ENCODE measurements around the gene ZNF346. TPM values are rescaled to one million over a fixed set of nuclear protein-coding genes. Genes with fewer than 3 reads are reported as not detected.

ZNF346 gene
- total and polyA plus RNA-seq, 2 of the 13 experiments (the other 11 are each of a cell fraction or from before 2014, with no cell fraction given) = 8.6 to 19.4 TPM

- H3K4me3 ChIP-seq (replicated peaks in 1 of 3; ENCODE audit: insufficient read depth in 1 of 3, low read depth in 2 of 3, low read length in 3 of 3) = no peak overlapping the region
- H3K79me2 ChIP-seq (ENCODE audit: insufficient read depth, low read length) = no peaks in the 10 kb centered on the region
- no peak for TF ChIP-seq NFKBIZ (CRISPR knock-in tag; IDR thresholded peaks at IDR 0.05)
- TF ChIP-seq HOXA7 (CRISPR knock-in tag; IDR thresholded peaks at IDR 0.05) = no peak
- no peak for TF ChIP-seq ZNF331 (CRISPR knock-in tag; IDR thresholded peaks at IDR 0.05)
- H3K9ac ChIP-seq (ENCODE audit: insufficient read depth, low read depth, low read length) = no peak overlapping the region
- no peak overlapping the region for H3K27ac ChIP-seq (ENCODE audit: extremely low read length, insufficient read depth, low read length)
- in situ Hi-C loops (cut with HindIII; ENCODE audit: extremely low pct_ligation_motif_present, low pct_unique_long_range_greater_than_20kb) (no loop called here), intact Hi-C loops (cut with micrococcal nuclease; ENCODE audit: unreplicated experiment) (no loop called here)
- no peaks in the 10 kb centered on the region for H4K20me1 ChIP-seq (ENCODE audit: insufficient read depth, low read length)
- CTCF ChIA-PET (ENCODE audit: low intra/inter-chr PET ratio, low total read pairs) = no interaction called here
- H3K36me3 ChIP-seq (replicated peaks in 1 of 2; ENCODE audit: control insufficient read depth in 1 of 2, insufficient read depth in 2 of 2, low read length in 2 of 2) = no peaks in the 10 kb centered on the region
- 0% methylated on average over 1 of the region's 1 CpG for WGBS (ENCODE audit: low lambda C conversion rate)
- H3K4me2 ChIP-seq (ENCODE audit: low read depth, low read length) = no peak overlapping the region
- POLR2A ChIA-PET = interaction anchor here (0.6 kb wide), 1 partner anchor 126 kb away, joined by 4 read pairs; no protein-coding TSS in a partner anchor
- ATAC-seq (no peak), FAIRE-seq (no peak), DNase-seq (ENCODE audit: low spot score) (no peak)
- H3K4me1 ChIP-seq (ENCODE audit: insufficient read depth, low read length) = no peaks in the 10 kb centered on the region
- no TSS peak for BruUV-seq (replicated peaks)
- no peaks in the 10 kb centered on the region for H3K27me3 ChIP-seq (ENCODE audit: control insufficient read depth in 1 of 2, insufficient read depth in 2 of 2, low read length in 2 of 2)
- no peaks in the 10 kb centered on the region for H3K9me3 ChIP-seq (ENCODE audit: low read length)
- no peak overlapping the region for H2AFZ ChIP-seq (ENCODE audit: low read length)
Measured at GRCh38 chr5:177126771-177127170, 104.3 kb downstream of the ZNF346 start.

- no peaks in the 10 kb centered on the region for H3K79me2 ChIP-seq (ENCODE audit: insufficient read depth, low read length)
- H3K36me3 ChIP-seq (replicated peaks in 1 of 2; ENCODE audit: control insufficient read depth in 1 of 2, insufficient read depth in 2 of 2, low read length in 2 of 2) = no peaks in the 10 kb centered on the region
- no peak overlapping the region for H3K27ac ChIP-seq (ENCODE audit: extremely low read length, insufficient read depth, low read length)
- no peaks in the 10 kb centered on the region for H3K4me1 ChIP-seq (ENCODE audit: insufficient read depth, low read length)
- in situ Hi-C loops (cut with HindIII; ENCODE audit: extremely low pct_ligation_motif_present, low pct_unique_long_range_greater_than_20kb) (no loop called here), intact Hi-C loops (cut with micrococcal nuclease; ENCODE audit: unreplicated experiment) (no loop called here)
- no peak overlapping the region for H3K4me3 ChIP-seq (replicated peaks in 1 of 3; ENCODE audit: insufficient read depth in 1 of 3, low read depth in 2 of 3, low read length in 3 of 3)
- no peaks in the 10 kb centered on the region for H3K27me3 ChIP-seq (ENCODE audit: control insufficient read depth in 1 of 2, insufficient read depth in 2 of 2, low read length in 2 of 2)
- FAIRE-seq (no peak), DNase-seq (ENCODE audit: low spot score) (no peak), ATAC-seq (no peak)
- ChIA-PET POLR2A (no interaction called here), CTCF (ENCODE audit: low intra/inter-chr PET ratio, low total read pairs) (no interaction called here)
- no peaks in the 10 kb centered on the region for H3K9me3 ChIP-seq (ENCODE audit: low read length)
- BruUV-seq (replicated peaks) = no TSS peak
- H4K20me1 ChIP-seq (ENCODE audit: insufficient read depth, low read length) = no peaks in the 10 kb centered on the region
- H2AFZ ChIP-seq (ENCODE audit: low read length) = no peak overlapping the region
- no peak overlapping the region for H3K4me2 ChIP-seq (ENCODE audit: low read depth, low read length)
- no peak overlapping the region for H3K9ac ChIP-seq (ENCODE audit: insufficient read depth, low read depth, low read length)
- 39% methylated on average over 4 of the region's 4 CpGs for WGBS (ENCODE audit: low lambda C conversion rate)
- TF ChIP-seq WIZ (CRISPR knock-in tag; IDR thresholded peaks at IDR 0.05) = no peak
- TF ChIP-seq TRIM24 (CRISPR knock-in tag; IDR thresholded peaks at IDR 0.05) = no peak
- no peak for TF ChIP-seq ZNF496 (CRISPR knock-in tag; IDR thresholded peaks at IDR 0.05; ENCODE audit: insufficient replicate concordance)
- no peak for TF ChIP-seq ZNF564 (CRISPR knock-in tag; IDR thresholded peaks at IDR 0.05)
- no peak for TF ChIP-seq KDM1A (CRISPR knock-in tag; IDR thresholded peaks at IDR 0.05)
- no peak for TF ChIP-seq TEAD3 (CRISPR knock-in tag; optimal IDR thresholded peaks at IDR 0.05; ENCODE audit: borderline replicate concordance)
- no peak for TF ChIP-seq ZXDC (CRISPR knock-in tag; IDR thresholded peaks at IDR 0.05)
Measured at GRCh38 chr5:177128551-177128981, 106.1 kb downstream of the ZNF346 start.
